DMS153 treated with DMSO at 0.1 percent for 48 hours (cell line): ENCODE results near the gene ASIP.
"Not testable (repeated sequence)": the region's sequence is repeated elsewhere in the genome, so short reads cannot be mapped to it uniquely, and the experiment has no call there.

Experiments
- DNase-seq: peaks from one replicate; lab custom pipeline; 2025; ENCODE audit not compliant: unreplicated experiment; lab: John Stamatoyannopoulos, UW

Gene ASIP

DNA sequence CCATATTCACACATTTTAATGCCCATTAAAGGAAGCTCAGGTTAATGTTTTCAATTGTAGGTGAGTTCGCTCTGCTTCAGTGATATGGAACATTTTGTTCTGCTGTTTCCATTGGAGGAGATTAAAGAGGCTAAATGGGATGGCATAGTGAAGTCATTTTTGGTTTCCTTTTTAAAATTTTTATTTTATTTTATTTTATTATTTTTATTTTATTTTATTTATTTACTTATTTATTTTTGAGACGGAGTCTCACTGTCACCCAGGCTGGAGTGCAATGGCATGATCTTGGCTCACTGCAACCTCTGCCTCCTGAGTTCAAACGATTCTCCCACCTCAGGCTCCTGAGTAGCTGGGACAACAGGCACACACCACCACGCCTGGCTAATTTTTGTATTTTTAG is 792 bp downstream of the ASIP start:
- DNase-seq: not testable (repeated sequence)

DNA sequence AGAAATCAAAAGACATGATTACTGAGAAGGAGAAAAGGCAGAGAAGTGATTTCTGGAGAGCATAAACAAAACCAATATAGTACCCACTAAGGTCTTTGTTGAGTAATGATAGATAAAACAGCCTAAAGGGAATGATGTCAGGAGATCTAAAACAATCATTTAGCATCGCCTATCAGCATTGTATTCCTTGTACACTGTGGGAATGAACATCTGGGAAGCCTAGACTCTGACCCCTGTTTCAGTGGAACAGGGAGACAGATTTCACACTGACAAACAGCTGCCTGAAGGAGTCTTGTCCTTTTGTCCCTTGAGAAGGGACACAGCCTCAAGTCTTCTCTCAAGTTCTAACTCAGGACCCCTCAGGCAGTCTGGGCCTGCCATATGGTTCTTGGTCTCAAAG is 1.7 kb downstream of the ASIP start:
- no peak for DNase-seq

DNA sequence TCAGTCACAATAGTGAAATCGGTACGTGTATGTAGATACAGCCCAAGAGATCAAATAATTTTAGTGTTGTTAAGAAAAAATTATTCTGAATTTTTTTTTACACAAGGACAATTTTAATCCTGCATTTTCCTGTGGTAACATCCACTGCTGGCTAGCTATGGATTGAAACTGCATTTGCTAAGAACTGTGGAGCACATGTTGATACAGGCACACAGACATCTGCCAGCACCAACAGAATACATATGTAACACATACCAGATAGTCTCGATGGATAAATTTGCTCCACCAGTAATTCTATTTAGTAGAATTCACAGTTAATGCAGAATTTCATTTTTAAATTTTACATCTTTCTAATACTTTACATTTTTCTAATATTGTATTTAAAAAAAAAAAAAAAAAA is 2.2 kb downstream of the ASIP start:
- DNase-seq: no peak

DNA sequence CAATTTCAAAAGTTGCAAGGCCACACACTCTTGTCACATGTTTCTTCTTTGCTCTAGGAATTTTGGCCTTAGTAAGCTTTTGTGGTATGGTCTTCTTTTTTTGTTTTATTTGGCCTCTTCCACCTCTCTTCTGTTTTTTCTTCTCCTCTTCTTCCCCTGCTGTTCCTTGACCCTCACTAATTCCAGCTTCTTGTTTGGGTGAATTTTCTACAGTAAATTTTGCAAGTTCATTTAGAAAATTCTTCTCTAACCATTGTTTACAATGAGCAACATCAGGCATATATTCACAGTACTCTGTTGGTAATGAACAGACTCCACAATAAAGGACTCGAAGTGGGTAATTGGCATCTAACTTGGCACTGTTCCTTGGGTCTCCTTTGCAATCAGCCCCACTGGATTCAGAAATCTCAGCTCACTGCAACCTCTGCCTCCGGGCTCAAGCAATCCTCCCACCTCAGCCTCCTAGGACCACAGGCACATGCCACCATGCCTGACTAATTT is 5.0 kb downstream of the ASIP start:
- DNase-seq: no peak

DNA sequence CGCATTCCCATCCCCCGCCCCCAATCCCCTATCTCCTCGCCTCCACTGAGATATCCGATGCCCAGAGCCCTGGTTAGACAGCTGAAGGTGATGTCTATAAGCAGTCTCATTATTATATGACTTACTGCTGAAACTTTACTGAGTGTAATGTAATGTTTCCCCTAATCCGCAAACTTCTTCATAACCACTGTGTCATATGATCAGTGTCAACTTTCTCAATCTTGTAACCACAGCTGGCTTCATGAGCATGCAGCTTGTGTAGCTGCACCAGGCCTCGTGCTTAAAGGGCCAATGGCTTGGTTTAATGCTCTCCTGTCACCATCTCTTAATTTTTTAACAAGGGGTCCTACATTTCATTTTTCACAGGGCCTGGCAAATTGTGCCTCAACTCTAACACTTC is 8.1 kb downstream of the ASIP start:
- no peak for DNase-seq

DNA sequence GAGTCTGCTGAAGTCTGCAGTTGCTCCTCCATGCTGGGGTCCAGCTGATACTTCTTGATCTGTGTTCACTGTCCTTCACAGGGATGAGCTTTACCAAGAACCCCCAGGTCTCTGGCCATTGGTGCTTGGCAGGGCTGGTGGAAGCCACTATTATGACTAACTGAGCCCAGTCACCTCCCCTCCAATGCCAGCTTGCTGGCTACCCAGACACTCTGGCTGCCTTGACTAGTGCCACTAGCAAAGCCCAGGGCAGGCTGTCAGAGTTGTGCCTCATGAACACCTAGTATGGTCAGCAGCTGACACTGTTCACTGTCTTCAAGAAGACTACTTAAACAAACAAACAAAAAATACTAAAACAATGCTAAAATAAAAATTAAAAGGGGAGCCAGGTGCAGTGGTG is 8.8 kb downstream of the ASIP start:
- no peak for DNase-seq

DNA sequence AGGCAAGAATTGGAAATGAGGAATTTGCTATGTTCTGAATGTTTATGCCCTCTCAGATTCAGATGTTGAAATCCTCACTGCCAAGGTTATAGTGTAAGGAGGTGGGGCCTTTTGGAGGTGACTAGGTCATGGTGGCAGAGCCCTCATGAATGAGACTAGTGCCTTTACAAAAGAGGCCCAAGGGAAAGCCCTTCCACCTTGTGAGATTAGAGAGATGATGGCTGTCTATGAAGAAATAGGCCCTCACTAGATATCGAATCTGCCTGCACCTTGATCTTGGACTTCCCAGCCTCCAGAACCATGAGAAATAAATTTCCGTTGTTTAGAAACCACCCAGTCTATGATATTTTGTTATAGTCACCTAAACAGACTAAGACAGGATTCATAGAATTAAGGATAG is 10.4 kb downstream of the ASIP start:
- DNase-seq: no peak

DNA sequence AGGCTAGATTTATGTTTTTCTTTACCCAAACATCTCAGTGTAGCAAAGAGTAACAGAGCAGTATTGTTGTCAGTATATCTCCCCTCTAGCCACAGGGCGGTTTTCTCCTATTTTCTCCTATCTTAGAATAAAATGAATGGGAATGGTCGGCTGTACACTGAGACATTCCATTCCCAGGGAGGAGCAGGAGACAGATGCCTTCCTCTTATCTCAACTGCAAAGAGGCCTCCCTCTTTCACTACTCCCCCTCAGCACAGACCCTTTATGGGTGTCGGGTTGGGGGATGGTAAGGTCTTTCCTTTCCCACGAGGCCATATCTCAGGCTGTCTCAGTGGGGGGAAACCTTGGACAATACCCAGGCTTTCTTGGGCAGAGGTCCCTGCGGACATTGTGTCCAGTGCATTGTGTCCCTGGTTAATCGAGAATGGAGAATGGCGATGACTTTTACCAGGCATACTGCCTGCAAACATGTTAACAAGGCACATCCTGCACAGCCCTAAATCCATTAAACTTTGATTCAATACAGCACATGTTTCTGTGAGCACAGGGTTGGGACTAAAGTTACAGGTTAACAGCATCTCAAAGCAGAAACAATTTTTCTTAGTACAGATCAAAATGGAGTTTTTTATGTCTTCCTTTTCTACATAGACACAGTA is 11.3 kb downstream of the ASIP start:
- DNase-seq: not testable (repeated sequence)

DNA sequence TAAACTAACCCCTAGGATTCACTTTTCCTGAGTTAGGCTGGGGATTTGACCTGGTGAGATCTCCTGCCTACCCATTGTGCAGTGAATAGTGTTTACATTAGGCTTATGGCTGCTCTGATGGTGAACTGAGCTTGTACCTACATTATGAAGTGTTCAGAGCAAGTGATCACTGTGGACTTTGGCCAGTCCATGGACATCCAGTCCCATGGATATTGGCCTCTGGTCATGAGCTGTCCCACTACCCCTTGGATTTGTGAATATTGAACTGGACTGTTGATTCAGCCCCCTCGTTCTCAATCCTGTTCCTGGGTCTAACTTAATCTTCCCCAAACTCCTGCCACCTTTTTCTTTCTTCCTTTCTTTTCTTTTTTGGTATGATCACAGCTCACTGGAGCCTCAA is 13.8 kb downstream of the ASIP start:
- DNase-seq: no peak

DNA sequence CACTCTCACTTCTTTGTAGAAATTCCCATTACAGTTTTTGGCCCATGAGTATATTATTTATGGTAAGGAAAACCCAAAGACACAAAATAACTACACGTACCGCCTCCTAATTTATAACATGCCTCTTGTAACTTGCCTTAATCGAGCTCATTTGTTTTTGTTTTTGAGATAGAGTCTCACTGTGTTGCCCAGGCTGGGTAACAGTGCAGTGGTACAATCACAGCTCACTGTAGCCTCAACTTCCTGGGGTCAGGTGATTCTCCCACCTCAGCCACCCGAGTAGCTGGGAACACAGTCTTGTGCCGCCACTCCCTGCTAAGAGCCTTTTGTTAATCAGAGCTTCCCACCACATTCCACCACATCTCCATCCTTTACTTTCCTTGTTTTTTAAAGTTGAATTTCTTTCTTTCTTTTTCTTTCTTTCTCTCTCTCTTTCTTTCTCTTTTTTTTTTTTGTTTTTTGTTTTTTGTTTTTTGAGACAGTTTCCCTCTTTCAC is 15.5 kb downstream of the ASIP start:
- no peak for DNase-seq

DNA sequence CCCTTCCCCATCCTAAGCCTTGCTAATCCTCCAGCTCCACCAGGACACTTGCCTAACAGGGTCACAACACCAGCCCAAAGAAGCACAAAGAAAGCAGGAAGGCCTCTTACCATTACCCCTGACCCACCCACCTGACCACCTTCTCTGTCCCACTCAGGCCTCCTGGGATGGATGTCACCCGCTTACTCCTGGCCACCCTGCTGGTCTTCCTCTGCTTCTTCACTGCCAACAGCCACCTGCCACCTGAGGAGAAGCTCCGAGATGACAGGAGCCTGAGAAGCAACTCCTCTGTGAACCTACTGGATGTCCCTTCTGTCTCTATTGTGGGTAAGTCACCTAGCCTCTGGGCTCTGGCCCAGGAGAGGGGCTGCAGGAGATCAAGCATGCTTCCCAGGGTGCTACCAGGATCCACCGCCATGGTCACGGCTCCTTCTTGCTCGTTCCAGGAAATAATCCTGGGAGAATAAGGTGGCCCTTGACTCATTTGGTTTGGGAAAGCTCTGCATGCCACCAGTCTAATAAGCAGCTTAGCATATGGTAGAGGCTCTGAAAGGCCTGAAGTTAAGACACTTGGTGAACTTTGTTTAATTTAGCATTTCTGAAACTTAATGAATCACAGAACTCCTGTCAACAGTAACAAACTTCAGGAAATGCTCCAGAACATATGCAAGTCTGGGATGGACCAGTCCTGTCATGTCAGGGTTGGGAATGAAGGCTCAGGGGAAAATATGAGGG is 19.2 kb downstream of the ASIP start:
- DNase-seq: no peak

DNA sequence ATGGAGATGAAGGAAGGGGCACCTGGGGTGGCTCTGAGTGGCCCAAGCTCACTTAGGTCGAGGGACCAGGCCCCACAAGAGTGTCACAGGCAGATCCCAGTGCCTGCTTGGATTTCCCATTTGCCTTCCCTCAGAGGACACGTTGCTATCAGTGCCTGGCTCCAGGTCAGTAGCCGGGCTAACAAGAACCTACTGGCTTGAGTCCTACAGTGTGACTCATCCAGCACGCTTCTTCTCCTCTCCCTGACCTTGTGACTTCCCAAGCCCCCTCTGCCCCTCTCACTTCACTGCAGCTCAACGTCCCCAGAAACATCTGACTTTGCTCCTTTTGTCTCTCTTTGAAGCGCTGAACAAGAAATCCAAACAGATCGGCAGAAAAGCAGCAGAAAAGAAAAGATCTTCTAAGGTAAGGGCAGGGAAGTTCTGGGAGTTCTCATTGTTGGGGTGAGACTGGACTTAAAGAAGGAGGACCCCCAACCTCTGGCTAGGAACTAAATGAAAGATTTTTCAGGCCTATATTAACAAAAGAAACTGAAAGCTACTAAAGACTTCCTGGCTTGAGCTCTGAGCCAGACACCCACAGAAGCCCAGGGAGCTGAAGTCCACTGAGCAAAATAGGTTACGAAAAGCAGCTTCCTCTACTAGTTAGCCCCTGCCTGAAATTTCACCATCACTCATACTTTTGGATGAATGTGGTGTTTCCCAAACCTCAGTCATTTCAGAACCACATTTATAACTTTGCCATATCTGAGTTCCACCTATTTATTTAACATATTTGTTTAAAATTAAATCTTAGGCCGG is 21.5 kb downstream of the ASIP start:
- no peak for DNase-seq

DNA sequence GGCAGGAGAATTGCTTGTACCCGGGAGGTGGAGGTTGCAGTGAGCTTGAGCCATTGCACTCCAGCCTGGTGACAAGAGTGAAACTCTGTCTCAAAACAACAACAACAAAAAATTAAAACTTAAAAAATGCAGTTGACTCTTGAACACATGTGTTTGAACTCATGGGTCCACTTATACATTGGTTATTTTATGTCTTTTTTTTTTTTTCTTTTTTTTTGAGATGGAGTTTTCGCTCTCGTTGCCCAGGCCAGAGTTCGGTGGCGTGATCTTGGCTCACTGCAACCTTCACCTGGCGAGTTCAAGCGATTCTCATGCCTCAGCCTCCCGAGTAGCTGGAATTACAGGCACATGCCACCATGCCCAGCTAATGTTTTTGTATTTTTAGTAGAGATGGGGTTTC is 22.2 kb downstream of the ASIP start:
- DNase-seq: not testable (repeated sequence)

DNA sequence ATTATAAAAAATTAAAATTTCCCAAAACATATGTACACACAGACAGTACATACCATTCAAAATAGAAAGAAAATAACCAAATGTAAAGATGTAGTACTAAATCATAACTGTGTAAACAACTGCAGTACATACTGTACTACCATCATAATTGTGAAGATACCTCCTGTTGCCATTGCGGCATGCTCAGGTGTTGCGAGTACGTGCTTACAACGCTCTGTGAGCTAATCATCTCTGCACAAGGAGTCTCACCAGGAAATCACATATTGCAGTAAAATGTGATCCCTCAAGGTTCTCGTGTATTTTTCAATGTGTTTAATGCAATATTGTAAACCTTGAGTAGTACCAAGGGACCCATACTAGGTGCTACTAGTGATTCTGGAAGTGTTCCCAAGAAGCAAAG is 22.9 kb downstream of the ASIP start:
- no peak for DNase-seq

DNA sequence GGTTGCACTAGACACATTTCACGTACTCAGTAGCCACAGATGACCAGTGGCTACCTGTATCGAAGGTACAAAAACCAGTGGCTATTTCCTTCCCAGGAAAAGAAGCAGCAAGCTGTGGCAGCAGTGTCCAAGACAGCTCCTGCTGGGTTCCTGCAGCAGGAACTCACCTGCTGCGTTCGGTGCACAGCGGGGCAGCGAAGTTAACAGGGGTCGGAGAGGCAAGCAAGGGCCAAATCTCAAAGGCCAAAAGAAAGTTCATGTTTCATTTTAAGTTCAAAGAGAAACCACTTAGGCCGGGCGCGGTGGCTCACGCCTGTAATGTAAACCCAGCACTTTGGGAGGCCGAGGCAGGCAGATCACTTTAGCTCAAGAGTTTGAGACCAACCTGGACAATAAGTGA is 26.9 kb downstream of the ASIP start:
- DNase-seq: no peak

DNA sequence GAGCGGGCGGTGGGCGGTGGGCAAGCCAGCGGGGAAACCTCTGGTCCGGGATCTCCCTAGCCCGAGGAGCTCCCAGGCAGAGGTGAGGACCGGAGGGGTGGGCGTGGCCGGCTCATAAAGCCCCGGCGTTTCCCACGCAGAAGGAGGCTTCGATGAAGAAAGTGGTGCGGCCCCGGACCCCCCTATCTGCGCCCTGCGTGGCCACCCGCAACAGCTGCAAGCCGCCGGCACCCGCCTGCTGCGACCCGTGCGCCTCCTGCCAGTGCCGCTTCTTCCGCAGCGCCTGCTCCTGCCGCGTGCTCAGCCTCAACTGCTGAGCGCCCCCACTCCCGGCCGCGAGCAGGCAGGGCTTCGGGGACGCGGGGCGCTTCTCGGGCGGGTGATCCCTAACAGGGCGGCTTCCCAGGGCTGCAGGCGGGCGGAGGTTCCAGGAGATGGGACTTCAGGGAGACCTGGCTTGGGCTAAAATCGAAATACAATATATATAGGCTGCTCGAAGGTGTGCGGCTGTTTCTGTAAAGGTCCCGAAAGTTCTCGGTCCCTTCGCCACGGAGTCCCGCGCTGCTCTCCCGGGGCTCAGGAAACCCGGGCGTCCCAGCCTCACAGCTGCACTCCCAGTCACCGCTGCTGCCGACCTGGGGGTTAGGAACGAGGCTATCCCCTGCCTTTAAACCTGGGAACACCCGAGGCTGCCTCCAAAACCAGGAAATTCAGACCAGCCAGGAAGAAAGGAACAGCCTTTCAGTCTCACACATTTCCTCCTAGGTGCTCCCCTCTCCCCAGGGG is 27.8 kb downstream of the ASIP start:
- no peak for DNase-seq

DNA sequence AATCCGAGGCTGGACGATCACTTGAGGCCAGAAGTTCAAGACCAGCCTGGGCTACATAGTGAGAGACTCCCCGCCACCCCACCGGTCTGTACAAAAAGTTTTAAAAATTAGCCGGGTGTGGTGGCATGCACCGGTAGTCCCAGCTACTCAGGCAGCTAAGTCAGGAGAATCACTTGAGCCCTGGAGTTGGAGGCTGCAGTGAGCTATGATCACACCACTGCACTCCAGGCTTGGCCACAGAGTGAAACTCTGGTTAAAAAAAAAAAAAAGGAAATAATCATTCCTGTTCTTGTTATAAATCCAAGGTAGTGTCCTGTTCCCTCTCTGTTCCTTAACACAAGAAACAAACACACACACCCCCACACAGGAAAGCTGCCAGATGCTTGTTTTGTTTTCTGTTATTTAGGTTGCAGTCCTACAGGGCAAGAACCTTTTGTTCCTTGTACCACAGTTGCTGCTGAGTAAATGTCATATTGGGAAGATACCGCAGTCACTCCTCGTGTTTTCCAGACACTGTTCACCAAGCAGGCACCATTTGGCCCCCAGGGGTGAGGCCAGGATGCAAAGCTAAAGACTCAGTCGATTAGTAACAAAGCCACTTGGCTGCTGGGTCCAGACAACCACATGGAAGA is 28.9 kb downstream of the ASIP start:
- no peak for DNase-seq

DNA sequence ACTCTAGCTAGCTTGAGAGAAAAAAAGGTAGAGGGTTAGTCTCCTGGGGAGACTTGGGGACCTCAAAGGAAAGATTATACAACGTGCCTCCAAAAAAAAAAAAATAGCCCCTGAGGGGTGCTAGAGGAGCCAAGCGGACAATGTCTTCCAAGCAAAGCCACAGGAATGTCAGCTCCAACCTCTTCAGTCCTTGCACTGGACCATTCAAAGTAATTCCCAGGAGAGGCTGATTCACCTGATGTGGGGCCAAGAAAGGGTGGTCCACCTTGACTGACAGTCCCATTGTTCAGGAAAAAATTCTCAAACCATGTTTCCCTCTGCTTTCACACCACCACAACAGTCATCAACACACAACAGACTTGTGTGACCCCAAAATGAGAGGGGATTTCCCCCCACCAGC is 30.7 kb downstream of the ASIP start:
- no peak for DNase-seq

DNA sequence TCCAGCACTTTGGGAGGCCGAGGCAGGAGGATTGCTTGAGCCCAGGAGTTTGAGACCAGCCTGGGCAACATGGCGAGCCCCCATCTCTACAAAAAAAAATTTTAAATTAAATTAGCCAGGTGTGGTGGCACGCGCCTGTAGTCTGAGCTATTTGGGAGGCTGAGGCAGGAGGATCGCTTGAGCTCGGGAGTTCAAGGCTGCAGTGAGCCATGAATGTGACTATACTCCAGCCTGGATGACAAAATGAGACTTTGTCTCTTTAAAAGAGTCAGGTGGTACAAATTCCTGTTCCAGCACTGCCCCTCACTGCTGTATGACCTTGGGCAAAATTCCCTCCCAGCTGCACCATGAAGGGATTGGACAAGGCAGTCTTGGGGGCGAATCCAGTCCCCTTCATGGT is 33.5 kb downstream of the ASIP start:
- DNase-seq: no peak

DNA sequence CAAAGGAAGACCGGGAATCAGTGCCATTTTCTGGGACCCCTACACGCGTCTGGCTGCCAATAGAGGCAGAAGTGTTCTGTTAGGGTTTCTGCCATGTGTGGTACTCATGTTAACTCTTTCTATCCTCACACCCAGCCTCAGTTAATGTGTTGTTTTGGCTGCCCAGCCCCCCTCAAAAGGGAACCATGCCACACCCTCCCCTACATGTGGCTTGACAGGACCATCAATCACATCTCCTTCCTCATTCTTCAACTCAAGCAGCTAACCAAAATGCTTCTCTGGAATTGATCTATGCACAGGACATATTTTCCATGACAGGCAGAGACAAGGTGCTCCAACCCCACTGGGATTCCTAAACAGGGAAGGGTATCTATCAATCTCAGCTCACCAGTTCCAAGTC is 40.0 kb downstream of the ASIP start:
- DNase-seq: no peak

DNA sequence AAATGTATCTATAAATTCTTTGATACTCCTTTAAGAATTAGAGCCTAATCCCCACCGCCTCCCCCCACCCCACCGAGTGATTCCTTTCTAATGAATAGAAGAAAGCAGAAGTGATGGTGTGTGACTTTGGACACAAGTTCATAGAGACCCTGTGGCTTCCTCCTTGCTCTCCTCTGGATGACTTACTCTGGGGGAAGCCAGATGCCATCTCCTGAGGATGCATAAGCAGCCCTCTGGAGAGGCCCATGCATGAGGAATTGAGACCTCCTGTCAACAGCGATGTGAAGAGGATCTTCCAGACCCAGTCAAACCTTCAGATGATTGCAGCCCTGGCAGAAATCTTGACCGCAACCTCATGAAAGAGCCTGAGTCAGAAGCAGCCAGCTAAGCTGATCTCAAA is 40.8 kb downstream of the ASIP start:
- no peak for DNase-seq
